ENCODE data around the gene LEMD1. TPM values are rescaled to one million over a fixed set of nuclear protein-coding genes. Genes with fewer than 3 reads are reported as not detected.

LEMD1 gene
- polyA plus RNA-seq, 1 donor from 2014 or later: 67.6 TPM

DNA sequence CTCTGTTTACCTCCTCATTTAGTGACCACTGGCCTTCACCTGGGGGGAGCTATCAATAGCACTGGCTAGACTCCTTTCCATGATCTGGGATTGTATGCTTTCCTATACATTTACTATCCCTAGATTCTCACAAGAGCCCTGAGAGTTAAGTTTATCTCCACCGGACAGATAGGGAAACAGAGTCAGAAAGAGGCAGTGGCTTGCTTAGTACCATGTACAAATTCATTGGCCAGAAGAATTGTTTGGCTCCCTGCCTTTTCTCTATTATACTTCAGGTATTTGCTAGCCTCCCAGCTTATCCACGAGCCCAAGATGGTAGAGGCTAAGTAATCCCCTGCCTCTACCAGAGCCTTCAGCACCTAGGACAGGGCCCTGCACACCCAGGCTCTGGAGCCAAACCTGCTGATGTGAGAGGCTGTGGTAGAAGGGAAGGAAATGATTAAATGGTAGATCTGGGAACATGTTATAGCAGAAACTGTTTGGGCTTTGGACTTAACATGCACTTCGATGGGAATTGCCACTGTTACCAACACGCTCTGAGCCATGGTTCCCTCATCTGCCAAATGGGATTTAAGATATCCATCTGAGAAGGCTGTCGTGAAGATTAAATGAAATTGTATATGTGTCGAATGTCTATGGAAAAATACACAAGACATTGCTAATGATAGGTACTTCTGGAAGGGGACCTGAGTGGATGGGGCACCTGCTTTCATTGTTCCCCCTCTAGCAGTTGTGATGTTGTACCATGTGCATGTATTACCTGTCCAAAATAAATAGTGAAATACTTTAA is 37.1 kb upstream of the LEMD1 start:
- Histone ChIP-seq H3K27ac (ENCODE audit: low read length) (no peak overlapping the region), H3K9me2 (ENCODE audit: insufficient read depth, low read length) (no peaks in the 10 kb centered on the region), H3K9me3 (ENCODE audit: low read length) (no peaks in the 10 kb centered on the region), H3K79me2 (replicated peaks; ENCODE audit: insufficient read depth, low read length) (peaks cover 32% of the 10 kb centered on the region), H2AFZ (ENCODE audit: low read depth, low read length) (no peak overlapping the region), H3F3A (ENCODE audit: insufficient read depth, low read length, poor library complexity, severe bottlenecking) (peaks cover 4% of the 10 kb centered on the region), H3K4me2 (ENCODE audit: low read length) (no peak overlapping the region), H3K4me3 (ENCODE audit: low read length) (no peak overlapping the region), H3K9ac (ENCODE audit: low read length) (no peak overlapping the region), H4K20me1 (ENCODE audit: insufficient read depth) (no peaks in the 10 kb centered on the region), H3K36me3 (ENCODE audit: insufficient read depth, low read length) (peaks cover 2% of the 10 kb centered on the region), H3K27me3 (ENCODE audit: insufficient read depth, low read depth, low read length) (no peaks in the 10 kb centered on the region)
- no peak for TF ChIP-seq SMC3 (conservative IDR thresholded peaks at IDR 0.05; ENCODE audit: poor library complexity)
- no peak for TF ChIP-seq MXI1 (conservative IDR thresholded peaks at IDR 0.05; ENCODE audit: poor library complexity, severe bottlenecking)
- TF ChIP-seq RAD21 (conservative IDR thresholded peaks at IDR 0.05): no peak
- TF ChIP-seq, protein P1, sequence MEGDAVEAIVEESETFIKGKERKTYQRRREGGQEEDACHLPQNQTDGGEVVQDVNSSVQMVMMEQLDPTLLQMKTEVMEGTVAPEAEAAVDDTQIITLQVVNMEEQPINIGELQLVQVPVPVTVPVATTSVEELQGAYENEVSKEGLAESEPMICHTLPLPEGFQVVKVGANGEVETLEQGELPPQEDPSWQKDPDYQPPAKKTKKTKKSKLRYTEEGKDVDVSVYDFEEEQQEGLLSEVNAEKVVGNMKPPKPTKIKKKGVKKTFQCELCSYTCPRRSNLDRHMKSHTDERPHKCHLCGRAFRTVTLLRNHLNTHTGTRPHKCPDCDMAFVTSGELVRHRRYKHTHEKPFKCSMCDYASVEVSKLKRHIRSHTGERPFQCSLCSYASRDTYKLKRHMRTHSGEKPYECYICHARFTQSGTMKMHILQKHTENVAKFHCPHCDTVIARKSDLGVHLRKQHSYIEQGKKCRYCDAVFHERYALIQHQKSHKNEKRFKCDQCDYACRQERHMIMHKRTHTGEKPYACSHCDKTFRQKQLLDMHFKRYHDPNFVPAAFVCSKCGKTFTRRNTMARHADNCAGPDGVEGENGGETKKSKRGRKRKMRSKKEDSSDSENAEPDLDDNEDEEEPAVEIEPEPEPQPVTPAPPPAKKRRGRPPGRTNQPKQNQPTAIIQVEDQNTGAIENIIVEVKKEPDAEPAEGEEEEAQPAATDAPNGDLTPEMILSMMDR (IDR thresholded peaks at IDR 0.05; ENCODE audit: poor library complexity, severe bottlenecking): no peak
- TF ChIP-seq EP300 (conservative IDR thresholded peaks at IDR 0.05; ENCODE audit: poor library complexity, severe bottlenecking): no peak
- no peak for TF ChIP-seq POLR2AphosphoS5 (IDR thresholded peaks at IDR 0.05)
- TF ChIP-seq EZH2 (IDR thresholded peaks at IDR 0.05; ENCODE audit: borderline replicate concordance, insufficient read depth, low read length, poor library complexity, severe bottlenecking): no peak
- no peak for TF ChIP-seq TAF1 (IDR thresholded peaks at IDR 0.05; ENCODE audit: low read depth)
- TF ChIP-seq, protein P2, sequence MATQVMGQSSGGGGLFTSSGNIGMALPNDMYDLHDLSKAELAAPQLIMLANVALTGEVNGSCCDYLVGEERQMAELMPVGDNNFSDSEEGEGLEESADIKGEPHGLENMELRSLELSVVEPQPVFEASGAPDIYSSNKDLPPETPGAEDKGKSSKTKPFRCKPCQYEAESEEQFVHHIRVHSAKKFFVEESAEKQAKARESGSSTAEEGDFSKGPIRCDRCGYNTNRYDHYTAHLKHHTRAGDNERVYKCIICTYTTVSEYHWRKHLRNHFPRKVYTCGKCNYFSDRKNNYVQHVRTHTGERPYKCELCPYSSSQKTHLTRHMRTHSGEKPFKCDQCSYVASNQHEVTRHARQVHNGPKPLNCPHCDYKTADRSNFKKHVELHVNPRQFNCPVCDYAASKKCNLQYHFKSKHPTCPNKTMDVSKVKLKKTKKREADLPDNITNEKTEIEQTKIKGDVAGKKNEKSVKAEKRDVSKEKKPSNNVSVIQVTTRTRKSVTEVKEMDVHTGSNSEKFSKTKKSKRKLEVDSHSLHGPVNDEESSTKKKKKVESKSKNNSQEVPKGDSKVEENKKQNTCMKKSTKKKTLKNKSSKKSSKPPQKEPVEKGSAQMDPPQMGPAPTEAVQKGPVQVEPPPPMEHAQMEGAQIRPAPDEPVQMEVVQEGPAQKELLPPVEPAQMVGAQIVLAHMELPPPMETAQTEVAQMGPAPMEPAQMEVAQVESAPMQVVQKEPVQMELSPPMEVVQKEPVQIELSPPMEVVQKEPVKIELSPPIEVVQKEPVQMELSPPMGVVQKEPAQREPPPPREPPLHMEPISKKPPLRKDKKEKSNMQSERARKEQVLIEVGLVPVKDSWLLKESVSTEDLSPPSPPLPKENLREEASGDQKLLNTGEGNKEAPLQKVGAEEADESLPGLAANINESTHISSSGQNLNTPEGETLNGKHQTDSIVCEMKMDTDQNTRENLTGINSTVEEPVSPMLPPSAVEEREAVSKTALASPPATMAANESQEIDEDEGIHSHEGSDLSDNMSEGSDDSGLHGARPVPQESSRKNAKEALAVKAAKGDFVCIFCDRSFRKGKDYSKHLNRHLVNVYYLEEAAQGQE (IDR thresholded peaks at IDR 0.05; ENCODE audit: borderline replicate concordance): no peak

- peak overlapping the region; percentile 93 for H3K27ac ChIP-seq (ENCODE audit: low read length)
Measured at GRCh38 chr1:205456868-205457745, 35.3 kb upstream of the LEMD1 start.

More at GRCh38 chr1:205456868-205457745, 35.3 kb upstream of the LEMD1 start:
- H3K4me3 ChIP-seq (ENCODE audit: low read length): peak overlapping the region; percentile 81
- no peaks in the 10 kb centered on the region for H3K9me3 ChIP-seq (ENCODE audit: low read length)
- H3K9me2 ChIP-seq (ENCODE audit: insufficient read depth, low read length): no peaks in the 10 kb centered on the region
- H3K79me2 ChIP-seq (replicated peaks; ENCODE audit: insufficient read depth, low read length): peaks cover 50% of the 10 kb centered on the region
- no peaks in the 10 kb centered on the region for H3K27me3 ChIP-seq (ENCODE audit: insufficient read depth, low read depth, low read length)
- peaks cover 6% of the 10 kb centered on the region for H3K36me3 ChIP-seq (ENCODE audit: insufficient read depth, low read length)
- H3K9ac ChIP-seq (ENCODE audit: low read length): peak overlapping the region; percentile 93
- peaks cover 4% of the 10 kb centered on the region for H3F3A ChIP-seq (ENCODE audit: insufficient read depth, low read length, poor library complexity, severe bottlenecking)
- TF ChIP-seq EP300 (conservative IDR thresholded peaks at IDR 0.05; ENCODE audit: poor library complexity, severe bottlenecking) (peak; percentile 47), RAD21 (conservative IDR thresholded peaks at IDR 0.05) (no peak), SMC3 (conservative IDR thresholded peaks at IDR 0.05; ENCODE audit: poor library complexity) (no peak), TAF1 (IDR thresholded peaks at IDR 0.05; ENCODE audit: low read depth) (peak; percentile 53), POLR2AphosphoS5 (IDR thresholded peaks at IDR 0.05) (peak; percentile 87), EZH2 (IDR thresholded peaks at IDR 0.05; ENCODE audit: borderline replicate concordance, insufficient read depth, low read length, poor library complexity, severe bottlenecking) (no peak), MXI1 (conservative IDR thresholded peaks at IDR 0.05; ENCODE audit: poor library complexity, severe bottlenecking) (no peak)
- TF ChIP-seq, protein P1 (IDR thresholded peaks at IDR 0.05; ENCODE audit: poor library complexity, severe bottlenecking): no peak
- TF ChIP-seq, protein P2 (IDR thresholded peaks at IDR 0.05; ENCODE audit: borderline replicate concordance): peak; percentile 80
- peak overlapping the region; percentile 62 for H3K4me2 ChIP-seq (ENCODE audit: low read length)
- H4K20me1 ChIP-seq (ENCODE audit: insufficient read depth): peaks cover 8% of the 10 kb centered on the region
- peak overlapping the region; percentile 35 for H2AFZ ChIP-seq (ENCODE audit: low read depth, low read length)
